Stimulated activated CD4-positive, alpha-beta T cell treated with anti-CD3 and anti-CD28 coated beads, Interleukin-15, amount 100 ng/mL, for 24 hours (primary cell): ENCODE results near the gene RGS5.
A peak's percentile ranks its signal among the peaks of the same experiment; 100 is the strongest.

ENCODE experiments used
- DNase-seq: peaks from one replicate; pipeline ENCODE4 v3.0.0-alpha.2; 2020

Gene RGS5

DNA sequence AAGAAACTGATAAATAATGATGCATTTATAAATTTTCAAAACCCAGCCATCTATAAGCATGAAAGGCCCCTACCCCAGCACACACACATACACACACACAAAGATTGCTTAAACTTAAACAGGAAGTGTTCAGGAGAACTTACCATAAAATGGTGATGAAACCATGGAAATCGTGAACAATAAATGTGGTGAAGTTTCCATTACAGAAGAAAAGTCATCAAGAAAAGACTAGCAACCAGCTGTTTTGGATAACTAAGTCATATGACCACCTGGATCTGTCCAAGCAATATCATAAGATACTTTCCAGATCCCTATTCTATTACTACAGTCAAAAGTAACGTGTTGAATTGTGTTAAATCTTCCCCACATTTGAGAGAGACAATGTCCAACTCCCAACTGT is 24.1 kb downstream of the RGS5 start:
- no peak for DNase-seq

DNA sequence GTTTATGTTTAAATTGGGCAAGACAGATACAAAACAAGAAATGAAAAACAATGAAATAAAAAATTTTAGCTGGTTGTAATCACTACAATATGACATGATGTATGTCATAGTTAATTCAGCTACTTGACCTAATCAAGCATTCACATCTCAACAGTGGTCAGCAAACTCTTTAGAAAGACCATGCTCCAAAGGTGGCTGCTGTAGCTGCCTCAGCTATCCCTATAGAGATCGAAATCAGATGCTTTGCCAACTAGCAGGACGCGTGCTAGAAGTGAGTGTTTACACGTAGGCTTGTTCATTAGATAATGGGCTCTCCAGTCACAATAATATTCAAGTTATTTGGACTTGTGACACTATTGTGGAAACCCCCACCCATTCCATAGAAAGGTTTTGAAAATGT is 25.9 kb downstream of the RGS5 start:
- no peak for DNase-seq

DNA sequence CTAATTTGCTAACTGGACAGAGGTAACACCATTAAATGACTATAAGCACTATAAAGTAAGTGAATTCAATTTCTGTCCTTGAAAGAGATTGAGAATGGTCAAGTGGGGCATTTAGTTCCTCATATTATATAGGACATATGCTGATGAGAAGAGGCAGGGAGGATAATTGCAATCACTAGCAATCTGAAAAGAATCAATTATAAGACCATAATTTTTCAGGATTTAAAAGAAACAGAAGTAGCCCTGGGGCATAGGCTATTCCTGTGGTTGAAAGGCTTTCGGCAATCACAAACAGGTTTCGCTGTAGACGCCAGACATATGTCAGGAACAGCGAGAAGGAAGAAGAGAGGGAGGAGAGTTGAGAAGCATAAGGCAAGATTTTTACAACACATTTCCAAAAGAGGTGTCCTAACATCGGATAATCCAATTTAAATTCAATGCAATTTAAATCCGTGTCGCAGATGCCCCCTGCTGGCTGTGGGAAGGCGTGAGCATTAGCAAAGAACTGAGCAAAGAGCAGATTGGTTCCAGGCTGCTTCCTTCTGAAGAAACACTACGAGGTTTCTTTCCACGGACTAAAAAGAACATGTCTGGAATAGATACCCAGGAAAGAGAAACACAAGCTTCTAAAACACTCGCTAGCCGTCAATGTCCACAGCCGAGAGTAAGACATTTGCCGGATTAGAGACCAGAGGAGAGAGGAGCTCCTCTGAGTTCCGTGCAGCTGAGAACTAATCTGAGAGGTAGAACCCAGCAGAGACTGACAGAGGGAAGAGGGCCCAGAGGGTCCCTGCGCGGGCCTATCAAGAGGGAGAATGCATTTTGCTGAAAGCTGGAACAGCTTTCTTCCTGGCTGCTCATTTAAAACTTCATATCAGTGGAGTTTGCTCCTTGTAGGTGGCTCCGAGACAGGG is 27.9 kb downstream of the RGS5 start:
- DNase-seq = peak; percentile 69

DNA sequence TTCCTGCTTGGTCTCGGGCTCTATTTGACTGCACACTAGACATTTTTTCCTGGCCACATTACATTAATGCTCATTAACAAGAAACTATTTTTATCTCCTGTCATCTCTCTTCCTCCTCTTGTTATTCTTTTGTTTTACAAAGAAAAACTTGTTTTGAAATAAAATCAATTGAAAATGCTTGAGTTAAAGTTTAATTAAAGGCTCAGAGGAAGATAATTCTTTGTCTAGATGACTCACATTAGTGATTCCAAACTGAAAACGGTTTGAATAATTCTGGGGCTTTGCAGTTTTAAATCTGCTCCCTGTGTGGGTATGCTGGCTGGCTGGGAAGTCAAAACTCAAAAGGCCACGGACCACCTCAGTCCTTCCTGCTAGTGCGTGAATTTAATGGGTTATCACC is 29.6 kb downstream of the RGS5 start:
- no peak for DNase-seq

DNA sequence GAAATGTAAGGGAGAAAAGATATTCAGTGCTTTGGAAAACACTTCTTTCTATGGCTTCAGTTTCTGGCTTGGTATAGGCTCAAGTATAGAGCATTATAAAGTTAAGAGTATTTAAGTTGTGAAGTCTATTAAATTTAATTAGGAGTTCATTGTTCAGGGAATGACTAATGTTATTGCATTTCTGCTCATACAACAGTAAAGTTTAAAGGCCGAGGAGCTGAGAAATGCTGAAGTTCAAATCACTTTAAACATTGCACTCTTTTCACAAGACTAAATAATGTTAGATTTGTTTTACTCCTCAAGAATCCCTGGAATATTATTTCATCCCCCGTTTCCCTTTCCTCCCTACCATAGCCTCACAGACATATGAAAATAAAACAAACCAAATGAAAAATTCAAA is 30.1 kb downstream of the RGS5 start:
- DNase-seq = no peak

DNA sequence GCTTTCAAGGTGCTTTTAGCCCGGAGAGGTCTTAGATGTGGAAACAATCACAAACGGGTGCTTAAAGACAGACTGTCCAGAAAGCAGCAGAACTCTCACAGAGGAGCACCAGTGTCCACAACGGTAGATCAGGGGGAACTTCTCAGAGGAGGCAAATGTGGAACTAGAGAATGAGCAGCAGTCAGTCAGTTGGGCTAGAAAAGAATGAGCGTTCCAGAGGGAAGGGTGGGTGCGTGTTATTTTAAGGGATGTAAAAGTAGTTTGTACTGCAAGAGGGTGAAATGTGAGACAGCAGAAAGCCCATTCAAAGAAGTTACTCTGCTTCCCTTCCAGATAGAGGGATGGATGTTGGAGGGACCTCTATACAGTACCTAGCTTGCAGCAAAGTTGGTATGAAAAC is 30.9 kb downstream of the RGS5 start:
- no peak for DNase-seq

DNA sequence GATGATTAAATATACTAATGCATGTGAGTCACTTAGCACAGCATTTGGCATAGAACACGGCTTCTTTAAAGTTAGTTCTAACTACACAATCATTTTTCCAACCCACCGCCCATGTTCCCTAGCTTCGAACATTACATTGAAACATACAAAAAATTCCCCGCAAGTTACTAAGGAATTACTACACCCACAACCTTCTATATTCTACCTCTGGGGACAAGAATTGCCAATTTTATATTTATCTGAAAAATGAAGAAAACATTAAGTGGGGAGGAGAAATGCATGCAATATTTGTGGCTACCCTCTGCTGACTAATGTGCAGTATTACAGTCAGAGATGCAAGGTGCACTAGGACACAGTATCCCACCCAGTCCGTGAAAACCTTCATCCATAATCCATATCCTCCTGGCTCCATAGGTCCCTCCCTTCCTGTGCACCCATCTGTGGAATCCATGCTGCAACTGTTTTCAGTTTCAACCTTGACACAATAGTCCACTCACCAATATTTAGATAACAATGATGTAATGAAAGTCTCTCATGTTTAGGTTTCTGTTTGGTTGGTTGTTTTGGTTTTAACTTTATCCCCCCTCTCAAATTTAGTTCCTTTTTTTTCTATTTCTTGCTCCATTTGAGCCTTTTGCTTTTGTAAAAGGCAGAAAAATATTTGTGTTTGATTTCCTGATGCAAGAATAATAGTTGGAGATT is 31.6 kb downstream of the RGS5 start:
- DNase-seq = no peak

DNA sequence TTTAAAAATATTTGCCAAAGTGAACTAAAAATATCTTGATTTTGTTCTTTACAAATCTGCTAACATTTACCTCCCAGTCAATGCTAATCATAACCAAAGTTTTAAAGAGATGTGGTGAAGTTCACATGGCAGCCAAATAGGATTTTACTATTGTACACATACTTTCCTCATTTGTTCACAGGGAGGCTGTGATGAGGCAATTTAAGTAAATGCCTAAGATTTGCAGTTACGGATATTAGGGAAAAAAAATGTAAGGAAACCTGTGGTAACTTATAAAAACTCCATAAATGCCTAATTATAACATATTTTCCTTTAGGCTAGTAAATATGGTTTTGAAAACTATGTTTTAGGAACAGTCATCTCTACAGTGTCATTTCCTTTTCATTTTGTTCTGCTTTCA is 32.4 kb downstream of the RGS5 start:
- DNase-seq = no peak

DNA sequence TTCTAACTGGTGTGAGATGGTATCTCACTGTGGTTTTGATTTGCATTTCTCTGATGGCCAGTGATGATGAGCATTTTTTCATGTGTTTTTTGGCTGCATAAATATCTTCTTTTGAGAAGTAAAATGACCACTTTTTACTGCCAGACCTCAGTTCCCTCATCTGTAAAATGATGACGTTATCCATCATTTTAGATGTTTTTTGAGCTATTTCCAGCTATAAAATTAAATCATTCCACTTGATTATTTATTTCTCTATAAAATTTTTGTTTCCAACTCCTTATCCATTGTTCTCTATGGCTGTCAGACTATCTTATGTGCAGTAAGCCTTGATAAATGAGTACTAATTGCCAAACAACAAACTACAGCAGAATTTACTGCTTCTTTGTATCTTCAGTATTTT is 33.2 kb downstream of the RGS5 start:
- DNase-seq = no peak

DNA sequence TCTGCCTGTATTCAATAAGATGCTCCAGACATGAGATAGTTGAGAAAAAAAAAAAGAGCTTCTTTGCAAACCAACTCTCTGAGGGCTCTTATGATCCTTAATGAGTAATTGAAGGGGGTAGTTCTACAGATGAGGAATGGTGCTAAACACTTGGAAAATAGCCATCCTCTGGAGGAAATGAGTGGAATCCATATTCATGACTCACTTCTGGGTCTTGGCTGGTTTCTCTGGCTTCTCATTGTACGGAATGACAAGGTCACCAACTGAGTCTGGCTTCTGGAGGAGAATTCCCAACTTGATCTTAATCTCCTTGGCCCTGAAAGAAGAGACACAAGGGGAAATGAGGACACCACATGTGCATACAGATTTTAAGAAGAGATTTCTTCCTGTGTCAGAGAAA is 34.7 kb downstream of the RGS5 start:
- no peak for DNase-seq

DNA sequence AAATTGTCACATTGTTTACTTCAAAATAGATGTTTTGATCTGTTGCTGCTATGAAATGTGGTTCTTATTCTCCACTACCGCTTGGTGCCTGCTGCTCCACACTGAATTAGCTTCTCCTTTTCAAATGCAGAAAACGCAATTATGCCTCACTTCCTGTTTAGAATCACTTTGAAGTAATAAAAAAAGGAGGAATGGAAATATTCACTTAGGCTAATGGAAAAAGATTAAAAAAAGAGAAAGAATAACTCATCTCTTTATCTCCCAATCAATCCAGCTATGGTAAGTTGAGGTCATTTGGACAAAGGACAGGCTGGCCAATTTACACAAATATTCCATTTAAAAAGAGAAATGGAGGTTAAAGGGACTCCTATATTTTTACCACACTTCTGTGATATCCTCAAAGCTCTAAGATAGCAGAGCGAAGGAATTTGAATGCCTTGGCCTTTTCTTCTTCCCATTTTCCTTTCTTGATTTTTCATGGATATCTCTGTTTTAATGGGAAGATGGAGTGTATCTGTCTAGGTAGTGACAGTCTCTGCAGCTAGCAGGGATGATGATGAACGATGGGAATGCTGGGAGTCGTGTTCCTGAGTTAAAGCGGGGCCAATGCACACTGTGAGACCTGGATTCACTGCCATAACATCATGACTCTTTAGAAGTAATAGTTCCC is 35.7 kb downstream of the RGS5 start:
- no peak for DNase-seq

DNA sequence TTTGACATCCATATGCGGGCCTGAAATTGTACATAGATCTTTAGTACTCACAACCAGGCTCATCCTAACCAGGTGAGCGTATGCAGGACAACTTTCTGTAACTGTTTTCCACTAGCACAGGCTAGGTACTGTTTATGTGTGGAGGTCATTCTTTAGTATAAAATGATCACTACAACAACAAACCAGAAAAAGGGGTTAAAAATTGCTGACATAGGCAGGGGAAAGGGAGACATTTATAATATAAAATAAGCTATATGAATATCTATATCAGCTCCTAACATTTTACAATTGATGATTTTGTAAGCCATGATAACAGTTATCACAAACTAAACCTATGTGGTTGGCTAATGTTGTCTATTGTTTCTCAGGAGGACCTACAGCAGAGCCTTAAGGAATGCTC is 37.6 kb downstream of the RGS5 start:
- no peak for DNase-seq

DNA sequence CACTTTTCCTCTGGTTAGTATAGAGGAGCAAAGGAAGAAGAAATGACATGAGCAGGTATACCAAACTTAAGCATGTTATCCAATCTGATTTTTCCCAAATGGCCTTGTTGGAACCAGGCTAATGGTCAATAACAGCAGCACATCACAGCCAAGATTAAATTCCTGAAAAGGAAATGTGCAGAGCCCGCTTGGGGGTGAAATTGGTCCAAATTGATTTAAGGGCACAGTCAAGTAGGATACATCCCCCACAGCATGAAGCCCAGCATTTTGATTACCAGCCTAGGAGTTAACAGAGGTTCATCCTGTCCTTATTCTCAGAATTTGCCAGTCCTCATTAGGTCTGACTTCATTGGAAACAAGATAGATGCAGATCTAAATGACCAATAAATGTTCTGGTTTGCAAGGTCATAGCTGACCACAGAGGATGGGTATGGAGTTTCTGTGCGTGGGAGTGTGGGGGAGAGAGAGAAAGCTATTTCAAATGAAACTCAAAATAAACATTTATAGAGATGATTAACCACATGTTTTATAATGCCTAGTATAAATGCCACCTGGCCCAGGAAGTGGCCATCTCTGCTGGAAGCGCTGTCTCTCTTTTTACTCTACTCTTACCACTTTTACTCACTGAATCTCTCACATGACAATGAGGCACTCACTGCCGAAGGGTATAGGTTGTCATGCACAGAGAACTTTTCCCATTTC is 38.7 kb downstream of the RGS5 start:
- no peak for DNase-seq

DNA sequence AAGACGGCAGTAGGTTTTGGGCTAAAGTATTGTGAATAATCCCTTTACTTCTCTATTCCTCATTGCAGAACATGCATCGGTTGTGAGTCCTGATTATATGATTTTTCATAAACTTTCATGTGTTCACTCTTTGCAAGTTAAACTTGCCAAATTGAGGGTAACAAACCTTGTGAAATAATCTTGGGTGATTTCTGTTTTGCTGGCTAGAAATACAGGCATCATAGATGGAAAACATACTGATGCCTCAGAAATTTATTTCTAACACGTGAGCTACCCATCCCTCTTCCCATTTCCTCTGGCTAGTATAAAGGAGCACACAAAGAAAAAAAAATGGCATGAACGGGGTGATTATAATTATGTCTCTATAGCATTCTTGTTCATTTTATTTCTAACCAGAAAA is 39.6 kb downstream of the RGS5 start:
- no peak for DNase-seq

DNA sequence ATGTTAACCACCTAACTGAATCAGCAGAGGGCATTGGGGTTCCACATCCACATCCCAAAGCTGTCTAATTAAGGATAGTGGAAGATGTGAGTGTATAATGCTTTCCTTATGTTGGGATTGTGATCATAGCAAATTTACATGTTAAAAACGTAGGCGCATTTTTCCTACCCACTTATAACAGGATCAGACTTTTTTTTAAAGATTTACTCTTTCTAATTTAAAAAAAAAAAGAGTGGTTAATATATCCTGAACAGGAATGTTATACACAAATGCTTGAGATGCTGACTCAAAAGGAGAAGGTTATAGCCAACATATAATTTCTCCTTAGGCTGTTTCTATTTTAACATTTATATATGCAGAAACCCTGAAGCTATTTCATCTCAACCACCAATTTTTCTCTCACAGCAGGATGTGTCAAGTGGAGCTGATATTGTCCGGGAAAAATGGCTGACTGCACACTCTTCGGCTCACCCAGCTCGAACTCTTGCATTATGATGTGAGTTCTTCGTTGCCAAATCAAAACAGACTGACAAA is 40.3 kb downstream of the RGS5 start:
- no peak for DNase-seq

DNA sequence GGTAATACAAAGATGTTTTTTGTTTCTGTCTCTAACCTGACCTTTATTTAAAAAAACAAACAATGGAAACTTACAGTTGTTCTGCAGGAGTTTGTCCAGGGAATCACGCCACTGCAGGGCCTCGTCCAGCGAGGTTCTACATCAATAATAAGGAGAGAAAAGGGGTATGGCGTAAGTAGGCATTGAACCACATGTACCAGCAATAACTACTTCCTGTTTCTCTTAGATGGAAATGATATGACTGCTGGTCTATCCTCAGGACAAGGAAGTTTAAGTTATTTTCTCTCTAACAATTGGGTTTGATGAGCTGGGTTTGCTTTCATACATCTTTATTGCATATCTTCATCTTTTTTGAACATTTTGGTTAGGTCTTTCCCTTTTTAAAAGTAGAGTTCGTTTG is 40.9 kb downstream of the RGS5 start:
- DNase-seq = no peak

DNA sequence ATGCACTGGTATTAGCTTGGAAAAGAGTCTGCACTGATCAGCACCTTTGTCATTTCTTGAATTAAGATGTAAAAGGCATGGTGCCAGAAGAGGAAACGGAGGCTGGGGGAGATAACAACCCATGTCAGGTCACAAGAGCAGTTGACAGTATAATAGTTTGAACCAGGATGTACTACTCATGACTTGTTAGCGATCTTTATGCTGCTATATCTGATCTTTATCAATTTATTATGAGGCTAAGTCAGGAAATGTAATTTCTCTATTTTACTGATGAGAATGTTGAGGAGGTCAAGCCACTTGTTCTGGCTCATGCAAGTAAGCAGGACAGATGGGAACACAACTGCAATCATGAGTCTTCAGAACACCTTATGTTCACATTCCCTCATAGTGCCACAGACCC is 41.4 kb downstream of the RGS5 start:
- no peak for DNase-seq

DNA sequence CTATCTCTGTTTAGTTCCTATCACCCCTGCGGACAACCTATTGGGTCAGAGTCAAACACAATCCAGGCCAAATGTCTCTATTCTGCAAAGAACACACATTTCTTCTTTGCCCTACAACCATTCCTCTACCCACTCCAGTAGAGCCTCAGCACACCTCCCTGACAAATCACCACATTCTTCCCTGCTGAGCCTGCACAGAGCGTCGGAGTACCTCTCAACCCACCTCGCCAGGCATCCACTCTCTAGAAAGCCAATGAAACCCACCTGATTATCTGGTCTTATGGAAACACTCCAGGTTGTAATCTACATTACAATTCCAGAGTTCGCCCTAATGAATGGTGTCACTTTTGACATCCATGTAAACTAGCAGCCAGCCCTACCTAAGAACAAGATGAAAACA is 47.1 kb downstream of the RGS5 start:
- no peak for DNase-seq

DNA sequence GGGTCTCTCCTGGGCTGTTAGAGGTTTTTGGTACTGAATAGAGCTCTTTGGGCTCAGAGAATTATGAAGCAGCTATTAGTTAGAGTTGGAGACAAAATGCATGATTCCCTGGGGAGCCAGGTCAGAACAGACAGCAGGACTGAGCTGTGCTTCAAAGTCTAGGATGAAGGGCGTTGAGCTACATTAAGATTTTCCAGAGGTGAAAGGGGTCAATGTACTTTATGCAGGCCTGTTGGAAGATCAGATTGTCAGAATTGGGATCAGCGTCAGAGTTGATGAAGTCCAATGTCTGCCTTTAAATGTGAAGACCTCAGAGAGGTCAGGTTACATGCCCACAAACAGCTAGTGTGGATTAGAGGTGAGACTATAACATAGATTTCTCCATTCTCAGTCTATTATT is 53.8 kb downstream of the RGS5 start:
- no peak for DNase-seq

DNA sequence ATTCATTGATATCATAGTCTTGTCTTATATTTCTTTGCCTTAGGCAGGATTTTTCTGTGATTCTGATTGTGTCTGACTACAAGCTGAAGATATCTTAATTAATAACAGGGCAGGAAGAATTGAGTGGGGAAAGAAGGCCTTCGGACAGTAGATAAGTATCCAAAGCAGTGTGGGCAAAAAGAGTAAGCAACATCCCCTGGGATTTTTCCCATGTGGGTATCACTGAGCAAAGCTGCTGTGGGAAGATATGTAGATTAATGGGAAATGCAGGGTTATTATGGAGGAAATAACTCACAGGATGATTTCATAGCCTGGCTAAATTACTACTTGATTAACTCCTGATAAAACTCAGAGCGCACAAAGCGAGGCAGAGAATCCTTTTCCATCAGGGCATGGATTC is 55.7 kb downstream of the RGS5 start:
- DNase-seq = no peak

DNA sequence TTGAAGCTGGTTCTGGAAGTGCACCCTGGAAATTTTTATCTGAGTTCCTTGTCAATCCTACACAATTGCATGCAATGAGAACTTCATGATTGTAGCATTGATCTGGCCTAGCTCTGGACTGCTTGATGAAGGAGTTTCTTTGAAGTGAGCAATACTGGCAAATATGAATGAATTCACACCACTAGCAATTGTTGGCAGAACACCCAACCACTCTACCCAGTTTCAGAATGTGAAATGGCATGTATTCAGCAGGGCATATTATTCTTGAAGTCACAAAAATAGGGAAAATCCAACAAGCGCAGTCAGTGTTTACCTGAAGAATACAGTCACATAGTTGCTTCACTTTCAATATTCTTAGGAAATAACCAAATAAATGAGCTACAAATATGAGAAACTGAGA is 57.3 kb downstream of the RGS5 start:
- no peak for DNase-seq

DNA sequence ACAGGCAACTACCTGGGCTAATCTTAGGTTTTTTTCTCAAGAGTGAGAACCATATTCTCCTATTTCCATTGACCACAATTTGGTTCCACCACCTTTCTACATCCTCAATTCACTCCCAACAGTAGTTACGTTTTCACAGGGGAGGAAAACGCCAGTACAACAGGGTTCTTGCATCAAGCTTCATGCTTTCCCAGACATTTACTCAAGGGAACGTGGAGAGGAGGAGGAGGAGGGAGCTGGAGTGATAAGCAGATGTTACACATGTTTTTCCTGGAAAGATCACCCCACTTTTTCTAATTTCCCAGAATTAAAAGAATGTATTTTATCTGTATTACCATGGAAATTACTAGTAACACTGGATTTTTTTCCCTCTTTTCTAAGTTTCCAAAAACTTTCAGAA is 58.3 kb downstream of the RGS5 start:
- DNase-seq = no peak

DNA sequence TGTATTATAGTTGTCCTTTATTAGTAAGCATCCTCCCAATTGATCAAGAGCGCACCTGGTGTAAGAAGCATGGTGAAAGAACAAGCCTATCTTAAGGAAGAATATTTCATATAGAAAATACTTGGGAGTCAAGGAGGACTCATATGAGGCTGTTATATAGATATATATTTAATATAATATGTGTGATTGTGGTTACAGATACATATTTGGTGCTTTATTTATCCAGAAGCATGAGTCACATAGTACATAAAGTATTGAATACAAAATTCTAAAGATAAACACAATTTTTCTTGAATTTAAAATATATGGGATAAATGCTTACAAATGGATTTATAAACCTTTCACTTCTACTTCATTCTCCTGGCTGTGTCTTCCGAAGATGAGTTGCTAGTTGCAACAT is 60.6 kb downstream of the RGS5 start:
- DNase-seq = no peak
